ENCODE measurements around the gene NIP7.

DNA sequence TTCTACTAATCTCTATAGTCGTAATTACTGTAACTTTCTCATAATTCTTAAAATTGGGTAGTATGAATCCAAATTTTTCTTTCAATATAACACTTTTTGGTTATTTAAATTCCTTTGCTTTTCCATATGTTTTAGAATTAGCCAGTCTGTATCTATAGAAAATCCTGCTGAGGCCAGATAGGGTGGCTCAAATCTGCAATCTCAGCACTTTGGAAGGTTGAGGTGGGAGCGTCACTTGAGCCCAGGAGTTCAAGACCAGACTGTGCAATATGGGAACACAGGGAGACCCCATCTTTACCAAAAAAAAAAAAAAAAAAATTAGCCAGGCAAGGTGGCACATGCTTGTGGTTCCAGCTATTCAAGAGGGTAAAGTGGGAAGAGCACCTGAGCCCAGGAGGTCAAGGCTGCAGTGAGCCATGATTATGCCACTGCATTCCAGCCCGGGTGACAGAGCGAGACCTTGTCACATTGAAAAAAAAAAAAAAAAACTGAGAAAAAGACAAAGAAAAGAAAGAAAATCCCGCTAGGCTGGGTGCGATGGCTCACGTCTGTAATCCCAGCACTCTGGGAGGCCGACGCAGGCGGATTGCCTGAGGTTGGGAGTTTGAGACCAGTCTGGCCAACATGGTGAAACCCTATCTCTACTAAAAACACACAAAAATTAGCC, 37.0 kb downstream of the NIP7 start:
- TF ChIP-seq, protein P1, sequence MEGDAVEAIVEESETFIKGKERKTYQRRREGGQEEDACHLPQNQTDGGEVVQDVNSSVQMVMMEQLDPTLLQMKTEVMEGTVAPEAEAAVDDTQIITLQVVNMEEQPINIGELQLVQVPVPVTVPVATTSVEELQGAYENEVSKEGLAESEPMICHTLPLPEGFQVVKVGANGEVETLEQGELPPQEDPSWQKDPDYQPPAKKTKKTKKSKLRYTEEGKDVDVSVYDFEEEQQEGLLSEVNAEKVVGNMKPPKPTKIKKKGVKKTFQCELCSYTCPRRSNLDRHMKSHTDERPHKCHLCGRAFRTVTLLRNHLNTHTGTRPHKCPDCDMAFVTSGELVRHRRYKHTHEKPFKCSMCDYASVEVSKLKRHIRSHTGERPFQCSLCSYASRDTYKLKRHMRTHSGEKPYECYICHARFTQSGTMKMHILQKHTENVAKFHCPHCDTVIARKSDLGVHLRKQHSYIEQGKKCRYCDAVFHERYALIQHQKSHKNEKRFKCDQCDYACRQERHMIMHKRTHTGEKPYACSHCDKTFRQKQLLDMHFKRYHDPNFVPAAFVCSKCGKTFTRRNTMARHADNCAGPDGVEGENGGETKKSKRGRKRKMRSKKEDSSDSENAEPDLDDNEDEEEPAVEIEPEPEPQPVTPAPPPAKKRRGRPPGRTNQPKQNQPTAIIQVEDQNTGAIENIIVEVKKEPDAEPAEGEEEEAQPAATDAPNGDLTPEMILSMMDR (IDR thresholded peaks at IDR 0.05; ENCODE audit: low read length), result no peak
- no peak for TF ChIP-seq EZH2 (IDR thresholded peaks at IDR 0.05; ENCODE audit: borderline replicate concordance, low read length)
